Kidney glomerular epithelial cell (primary cell): Measurements from ENCODE around the gene THSD4.
"Not testable (repeated sequence)": the region's sequence is repeated elsewhere in the genome, so short reads cannot be mapped to it uniquely, and the experiment has no call there.

Experiments
- DNase-seq: peaks from one replicate; lab custom pipeline; 2025; lab: John Stamatoyannopoulos, UW

Gene THSD4

DNA sequence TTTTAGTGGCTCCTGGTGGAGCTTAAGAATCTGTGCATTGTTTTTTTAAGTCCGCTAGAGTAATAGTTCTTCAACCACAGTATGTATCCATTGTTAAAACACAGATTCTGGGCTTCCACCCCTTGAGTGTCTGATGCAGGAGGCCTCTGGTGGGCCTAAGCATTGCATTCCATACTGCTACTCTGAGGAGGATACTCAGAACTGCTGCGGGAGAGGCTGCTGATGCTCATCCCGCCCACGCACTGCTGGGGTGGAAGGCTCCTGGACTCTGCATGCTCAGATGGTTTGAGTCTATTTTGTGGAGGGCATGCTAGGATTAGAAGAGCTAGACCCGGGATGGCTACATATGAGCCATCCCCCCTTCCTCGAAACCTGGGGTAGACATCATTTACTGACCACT, 74.4 kb downstream of the THSD4 start:
- DNase-seq = no peak

DNA sequence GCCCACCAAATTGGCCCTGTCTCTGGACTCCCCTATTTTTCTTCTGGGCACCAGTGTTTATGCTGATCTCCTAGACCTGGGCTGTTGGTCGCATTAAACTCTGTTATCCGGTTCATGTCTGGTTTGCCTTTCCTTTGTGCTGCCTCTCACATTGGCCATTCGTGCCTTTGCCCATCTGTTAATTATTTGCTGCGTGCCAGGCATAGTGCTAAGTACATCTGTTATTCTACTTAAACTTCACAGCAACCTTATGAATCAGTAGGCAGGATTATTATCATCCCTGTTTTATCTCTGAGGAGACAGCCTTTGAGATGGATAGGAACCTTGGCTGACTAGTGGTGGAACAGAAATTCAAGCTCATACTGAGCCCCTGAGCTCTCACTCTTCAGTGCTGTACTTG, 76.0 kb downstream of the THSD4 start:
- no peak for DNase-seq

DNA sequence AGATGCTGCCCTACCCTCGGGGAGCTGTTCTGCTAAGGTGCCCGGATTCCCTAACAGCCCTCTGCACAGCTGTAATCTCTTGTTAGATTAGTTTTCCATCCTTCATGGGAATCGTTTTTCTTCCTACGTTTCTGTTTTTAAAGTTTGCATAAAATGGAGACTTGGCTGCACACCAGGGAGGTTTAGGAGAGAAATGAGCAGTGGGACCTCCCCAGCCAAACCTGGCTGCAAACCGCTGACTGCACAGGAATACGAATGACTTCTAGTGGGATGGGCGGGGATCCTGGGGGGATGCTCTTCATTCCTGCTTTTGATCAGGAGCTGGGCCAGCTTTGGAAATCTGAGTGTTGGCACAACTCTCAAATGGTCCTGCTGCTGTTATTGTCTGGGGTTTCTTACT, 77.5 kb downstream of the THSD4 start:
- DNase-seq = no peak

DNA sequence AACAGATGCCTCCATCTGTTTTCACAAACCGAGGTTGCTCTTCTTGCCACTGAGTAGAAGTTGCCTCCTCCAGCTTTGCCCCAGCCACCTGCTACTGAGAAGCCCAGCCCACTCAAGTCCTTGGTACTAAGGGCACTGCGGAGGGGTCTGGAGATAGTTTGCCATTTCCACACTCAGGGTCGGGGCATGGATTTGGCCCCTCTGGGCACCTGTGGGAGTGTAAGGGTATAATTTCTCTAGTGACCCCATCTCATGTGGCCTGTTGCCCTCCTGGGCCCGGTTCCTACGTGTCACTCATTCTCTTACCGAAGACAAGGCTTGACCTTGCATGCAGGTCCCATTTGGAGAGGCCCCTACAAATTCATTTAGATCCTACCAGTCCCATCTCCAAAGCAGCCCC, 79.0 kb downstream of the THSD4 start:
- DNase-seq = no peak

DNA sequence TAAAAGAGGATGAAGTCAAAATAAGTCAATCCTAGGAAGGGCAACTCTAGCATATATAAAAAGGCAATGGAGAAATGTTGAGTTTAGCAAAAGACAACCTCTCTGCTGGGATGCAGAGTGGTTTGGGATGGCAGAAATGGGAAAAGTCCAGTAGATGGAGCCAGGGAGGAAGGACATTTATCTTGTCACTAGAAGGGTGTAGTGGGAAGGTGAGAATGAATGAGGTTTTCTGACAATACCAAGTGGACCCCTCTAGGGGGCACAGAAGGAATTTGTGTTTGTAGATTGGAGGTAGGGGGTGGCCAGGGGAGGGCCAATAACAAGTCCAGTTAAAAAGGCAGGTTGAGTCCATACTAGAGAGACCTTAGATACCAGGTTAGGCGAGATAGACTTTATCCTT, 80.0 kb downstream of the THSD4 start:
- no peak for DNase-seq

DNA sequence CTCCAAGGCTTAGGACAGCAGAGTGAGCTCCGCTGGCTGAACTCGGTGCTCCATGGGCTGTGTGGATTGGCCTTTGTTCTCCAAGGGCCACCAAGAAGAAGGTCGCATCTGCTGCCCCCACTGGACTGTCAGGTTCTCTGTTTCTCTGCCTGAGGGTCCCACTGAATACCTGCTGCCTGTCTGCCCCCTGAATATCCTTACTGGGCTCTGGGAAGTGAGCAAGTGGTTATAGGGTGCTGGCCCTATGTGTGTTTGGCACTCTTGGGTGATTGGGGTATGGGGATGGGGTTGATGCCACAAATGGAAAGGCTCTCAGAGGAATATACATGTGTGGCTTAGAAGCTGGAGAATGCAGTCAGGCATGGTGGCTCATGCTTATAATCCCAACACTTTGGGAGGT, 82.3 kb downstream of the THSD4 start:
- no peak for DNase-seq

DNA sequence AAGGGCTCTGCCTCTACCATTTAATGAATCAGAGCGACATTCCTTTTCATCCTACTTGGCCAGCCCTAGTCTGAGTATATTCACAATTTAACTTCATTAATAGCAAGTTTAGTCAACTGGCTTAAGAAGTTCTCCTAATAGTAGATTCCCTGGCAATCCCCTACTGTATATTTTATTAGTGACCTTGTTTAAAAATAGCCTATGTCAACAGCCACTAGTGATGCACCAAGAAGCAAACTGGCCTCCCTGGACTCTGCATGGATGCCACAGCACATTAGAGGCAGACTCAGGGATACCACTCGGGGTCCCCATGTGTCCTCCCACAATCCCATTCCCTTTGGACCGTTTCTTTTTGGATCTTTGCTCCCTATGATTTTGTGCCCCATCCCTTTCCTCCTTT, 83.6 kb downstream of the THSD4 start:
- DNase-seq = no peak

DNA sequence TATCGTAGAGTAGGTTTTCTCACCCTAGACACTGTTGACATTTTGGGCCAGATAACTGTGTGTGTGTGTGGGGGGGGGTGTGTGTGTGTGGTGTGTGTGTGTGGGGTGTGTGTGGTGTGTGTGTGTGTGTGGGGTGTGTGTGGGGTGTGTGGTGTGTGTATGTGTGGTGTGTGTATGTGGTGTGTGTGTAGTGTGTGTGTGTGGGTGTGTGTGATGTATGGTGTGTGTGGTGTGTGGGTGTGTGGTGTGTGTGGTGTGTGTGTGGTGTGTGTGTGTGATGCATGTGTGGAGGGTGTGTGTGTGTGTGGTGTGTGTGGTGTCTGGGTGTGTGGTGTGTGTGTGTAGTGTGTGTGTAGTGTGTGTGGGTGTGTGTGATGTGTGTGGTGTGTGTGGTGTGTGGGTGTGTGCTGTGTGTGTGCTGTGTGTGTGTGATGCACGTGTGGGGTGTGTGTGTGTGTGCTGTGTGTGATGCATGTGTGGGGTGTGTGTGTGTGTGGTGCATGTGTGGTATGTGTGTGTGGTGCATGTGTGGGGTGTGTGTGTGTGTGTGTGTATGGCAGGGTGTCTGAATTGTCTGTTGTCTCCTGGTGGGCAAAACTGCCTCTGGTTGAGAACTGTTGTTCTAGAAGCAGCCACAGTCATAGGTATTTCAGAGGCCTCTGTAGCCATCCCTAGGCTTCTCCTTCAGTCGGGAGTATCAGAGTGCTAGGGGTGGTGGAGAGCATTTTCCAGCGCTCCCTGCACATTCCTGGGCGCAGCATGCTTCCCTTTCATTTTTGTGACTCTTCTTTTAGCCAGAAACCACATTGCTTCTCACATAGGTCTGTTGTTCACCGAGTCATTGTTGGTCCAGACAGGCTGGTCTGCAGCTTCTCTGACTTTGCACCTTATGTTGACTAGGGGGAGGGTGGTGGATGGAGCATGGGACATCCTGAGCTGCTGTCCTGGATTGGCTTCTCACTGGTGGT, 84.4 kb downstream of the THSD4 start:
- no peak for DNase-seq

DNA sequence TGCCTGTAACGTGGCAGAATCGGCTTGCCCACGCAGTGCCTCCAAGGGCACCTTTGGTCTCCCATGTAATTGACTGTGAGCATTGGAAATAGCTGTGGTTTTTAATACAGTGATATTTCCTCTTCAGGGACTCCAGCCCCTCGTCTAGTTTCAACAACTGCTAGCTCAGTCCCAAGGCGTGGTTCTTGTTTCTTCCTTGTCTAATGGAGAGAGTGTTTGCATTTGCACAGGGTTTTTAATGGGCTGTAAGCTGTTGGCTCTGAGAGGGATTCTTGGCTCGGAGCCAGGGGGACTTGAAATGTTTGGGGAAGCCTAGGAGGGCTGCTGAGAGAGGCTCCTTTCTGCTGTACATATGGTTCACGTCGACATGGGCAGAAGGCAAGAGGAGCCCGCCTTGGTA, 86.2 kb downstream of the THSD4 start:
- DNase-seq = no peak

DNA sequence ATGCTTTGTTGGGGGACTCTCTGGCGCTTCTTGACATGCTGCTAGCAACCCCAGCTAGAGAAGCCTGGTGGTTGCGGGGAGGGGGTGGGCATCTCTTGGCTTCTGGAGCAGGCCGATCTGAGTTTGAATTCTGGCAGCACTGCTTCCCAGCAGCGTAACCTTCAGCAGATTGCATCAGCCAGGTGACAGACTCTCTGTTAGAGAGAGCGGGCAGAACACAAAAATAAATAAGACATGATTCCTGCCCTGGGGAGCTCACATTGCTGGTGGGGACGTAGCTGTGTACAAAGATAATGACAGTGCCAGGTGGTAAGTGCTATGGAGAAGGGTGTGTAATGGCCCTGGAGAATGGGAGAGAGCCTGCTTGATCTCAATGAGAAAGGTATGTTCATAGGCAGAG, 87.4 kb downstream of the THSD4 start:
- no peak for DNase-seq

DNA sequence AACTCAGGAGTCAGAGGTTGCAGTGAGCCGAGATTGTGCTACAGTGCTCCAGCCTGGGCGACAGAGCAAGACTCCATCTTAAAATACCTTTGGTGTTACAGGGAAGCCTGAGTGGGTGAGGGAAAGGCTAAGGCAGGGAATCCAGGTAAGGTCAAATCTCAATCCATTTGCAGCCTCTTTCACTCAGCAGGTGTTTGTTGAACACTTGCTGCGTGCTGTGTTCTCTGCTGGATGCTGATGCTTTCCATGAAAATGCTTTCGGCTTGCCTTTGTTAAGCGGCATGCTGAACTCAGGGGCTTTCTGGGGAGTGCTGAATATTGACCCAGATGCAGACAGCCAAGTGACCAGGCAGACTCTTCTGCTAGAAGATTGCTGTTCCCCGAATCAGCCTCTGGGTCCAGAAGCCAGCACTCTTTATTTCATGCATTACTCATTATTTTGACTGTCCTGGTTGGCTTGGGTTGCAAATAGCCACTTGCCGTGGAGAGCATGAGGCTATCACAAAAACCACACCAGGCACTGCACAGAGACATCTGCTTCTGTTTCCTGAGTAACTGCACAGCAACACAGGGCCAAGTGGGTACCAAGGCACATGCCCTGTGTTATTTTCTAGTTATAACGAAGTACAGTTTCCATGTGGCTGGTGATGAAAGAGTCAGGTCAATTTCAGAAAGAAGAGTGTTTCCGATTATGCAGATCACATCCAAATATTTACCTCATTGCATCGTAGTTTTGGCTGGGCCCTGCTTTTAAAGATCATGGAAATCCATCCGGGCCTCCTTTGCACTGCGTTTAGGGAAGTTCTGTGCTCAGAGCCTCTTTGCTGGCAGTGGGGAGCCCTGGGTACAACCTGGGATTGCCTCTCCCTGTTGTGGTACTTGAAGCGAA, 88.6 kb downstream of the THSD4 start:
- DNase-seq = no peak

DNA sequence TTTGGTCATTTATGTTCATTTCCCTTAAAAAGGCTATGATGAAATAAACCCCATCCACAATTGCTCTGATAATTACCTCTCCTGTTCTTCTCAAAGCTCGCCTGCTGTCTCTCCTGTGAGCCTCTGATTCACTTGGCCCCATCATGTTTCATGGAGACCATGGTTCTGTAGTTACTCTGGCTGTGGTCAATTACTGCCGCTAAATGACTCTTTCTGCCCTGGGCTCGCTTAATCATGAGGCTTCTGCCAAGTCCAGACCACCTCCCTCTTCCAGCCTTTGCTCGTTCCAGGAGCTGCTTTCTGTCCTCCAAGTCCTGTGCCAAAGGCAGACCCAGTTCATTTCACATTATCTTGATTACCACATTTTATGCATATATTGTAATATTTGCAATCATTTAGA, 91.9 kb downstream of the THSD4 start:
- DNase-seq = no peak

DNA sequence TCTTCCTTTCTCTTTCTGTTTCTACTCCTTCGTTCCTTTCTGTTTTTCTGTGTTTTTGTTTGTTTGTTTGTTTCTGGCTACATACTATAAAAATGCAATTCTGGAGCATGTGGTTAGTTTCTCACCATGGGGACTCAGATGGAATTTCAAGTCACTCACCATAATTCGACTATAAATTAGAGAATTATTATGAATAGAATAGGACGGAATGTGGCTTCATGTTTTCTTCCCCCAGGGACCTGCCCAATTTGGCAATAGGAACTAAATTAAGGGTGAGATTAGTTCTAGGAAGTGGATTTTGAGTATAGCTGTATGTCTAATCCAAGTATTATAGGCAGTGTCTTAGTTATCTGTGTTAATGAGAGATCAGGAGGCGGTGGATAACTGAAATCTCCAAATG, 96.9 kb downstream of the THSD4 start:
- DNase-seq = no peak

DNA sequence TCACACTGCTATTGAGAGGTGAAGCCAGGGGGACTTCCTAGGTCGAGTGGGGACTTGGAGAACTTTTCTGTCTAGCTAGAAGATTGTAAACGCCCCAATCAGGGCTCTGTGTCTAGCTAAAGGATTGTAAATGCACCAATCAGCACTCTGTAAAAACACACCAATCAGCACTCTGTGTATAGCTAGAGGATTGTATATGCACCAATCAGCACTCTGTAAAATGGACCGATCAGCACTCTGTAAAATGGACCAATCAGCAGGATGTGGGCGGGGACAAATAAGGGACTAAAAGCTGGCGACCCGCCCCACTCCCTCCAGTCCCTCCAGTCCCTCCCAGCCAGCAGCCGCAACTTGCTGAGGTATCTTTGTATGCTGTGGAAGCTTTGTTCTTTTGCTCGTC, 98.7 kb downstream of the THSD4 start:
- DNase-seq = not testable (repeated sequence)

DNA sequence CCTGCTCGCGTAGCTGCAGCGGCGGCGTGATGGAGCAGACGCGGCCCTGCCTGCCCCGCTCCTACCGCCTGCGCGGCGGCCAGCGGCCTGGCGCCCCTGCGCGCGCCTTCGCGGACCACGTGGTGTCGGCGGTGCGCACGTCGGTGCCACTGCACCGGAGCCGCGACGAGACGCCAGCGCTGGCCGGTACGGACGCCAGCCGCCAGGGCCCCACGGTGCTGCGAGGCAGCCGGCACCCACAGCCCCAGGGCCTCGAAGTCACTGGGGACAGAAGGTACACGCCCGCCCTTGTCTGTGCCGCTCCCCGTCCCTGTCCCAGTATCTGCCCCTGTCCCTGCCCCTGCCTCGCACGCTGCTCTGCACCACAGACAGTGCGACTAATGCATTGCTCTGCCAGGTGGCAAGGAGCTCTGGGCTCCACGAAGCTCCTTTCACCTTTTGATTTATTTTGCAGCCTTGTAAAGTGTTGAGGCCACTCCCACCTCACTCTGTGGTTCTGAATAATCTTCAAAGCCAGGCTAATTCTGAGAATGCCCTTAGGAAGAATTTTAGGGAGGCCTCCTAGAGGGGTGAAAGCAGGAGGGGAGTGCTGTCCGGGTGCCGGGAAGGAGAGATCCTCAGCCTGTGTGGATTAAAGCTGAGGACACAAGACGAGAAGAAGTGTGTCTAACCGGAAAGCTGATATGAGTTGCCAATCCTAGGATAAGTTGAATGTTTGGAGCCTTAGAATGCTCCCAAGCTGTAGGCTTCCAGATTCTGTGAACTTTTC, 100.0 kb downstream of the THSD4 start:
- DNase-seq = no peak

DNA sequence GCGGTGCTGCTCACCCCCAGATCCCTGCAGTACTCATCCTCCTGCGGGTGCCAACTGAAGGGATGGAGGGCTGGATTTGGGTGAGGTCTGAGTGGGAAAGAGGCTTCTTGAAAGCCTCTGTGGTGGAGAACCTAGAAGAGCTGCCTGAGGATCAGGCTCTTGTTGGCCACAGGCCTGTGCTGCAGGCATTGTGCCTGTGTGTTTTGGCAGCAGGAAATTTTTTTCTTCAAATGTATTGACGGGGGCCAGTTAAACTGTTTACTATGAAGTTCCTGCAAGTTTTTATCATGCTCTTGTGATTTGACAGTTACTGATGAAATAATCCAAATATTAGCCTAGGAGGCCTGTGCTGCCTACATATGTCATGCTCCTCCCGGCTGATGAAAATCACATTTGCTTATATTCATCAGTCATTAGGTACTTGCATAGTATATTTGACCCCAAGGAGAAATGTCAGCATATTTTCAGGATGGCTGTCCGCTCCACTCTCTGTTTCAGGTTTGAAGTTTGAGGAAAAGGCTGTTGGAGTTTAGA, 103.1 kb downstream of the THSD4 start:
- DNase-seq = no peak

DNA sequence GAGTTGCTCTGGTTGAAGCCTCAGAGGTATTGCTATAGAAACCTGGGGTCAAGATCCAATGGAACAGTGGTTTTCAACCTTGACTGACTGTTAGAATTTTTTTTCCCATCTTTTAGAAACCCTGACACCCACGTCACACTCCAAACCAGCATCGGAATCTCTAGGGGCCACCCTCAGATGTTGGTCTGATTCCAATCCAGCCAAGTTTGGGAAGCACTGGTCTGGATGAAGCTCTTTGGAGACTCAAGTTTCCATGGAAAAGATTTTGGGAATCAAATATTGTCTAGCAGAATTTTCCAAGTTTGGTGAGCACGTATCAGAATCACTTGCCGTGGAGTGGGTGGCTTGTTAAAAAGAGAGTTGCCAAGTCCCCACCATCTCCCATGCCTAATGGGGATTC, 103.8 kb downstream of the THSD4 start:
- no peak for DNase-seq

DNA sequence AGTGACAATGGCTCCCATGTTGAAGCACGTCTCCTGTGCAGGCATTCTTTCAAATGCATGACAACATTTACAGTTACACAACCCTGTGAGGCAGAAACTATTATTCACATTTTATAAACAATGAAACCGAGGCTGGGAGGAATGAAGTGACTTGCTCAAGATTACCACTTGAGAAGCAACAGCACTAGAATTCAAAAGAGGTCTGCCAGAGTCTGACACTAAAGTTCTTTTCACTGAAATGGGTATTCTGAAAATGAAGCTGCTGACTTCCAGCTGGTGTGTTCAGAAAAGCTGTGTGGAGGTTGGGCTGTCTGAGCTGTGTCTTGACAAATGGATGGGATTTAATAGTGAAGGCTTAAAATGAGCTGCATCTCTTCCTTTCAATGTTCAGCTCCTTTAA, 104.4 kb downstream of the THSD4 start:
- no peak for DNase-seq

DNA sequence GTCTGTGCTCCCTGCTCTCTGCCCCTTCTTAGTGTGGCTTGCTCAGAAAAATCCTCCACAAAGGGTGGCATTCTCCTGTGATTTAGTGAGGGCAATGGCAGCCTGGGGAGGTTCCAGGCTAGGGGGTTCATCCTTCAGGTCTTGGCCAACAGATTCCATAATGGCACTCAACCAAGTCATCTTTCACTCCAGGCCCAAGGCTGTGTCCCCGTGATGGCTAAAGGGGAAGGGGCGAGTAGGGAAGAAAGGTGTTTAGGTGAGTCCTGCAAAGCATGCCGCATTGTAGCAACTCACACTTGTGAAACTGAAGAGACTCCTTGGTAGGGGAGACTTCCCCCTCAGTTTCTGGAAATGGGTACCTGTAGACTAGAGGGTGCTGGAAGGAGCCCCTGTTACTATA, 105.6 kb downstream of the THSD4 start:
- no peak for DNase-seq

DNA sequence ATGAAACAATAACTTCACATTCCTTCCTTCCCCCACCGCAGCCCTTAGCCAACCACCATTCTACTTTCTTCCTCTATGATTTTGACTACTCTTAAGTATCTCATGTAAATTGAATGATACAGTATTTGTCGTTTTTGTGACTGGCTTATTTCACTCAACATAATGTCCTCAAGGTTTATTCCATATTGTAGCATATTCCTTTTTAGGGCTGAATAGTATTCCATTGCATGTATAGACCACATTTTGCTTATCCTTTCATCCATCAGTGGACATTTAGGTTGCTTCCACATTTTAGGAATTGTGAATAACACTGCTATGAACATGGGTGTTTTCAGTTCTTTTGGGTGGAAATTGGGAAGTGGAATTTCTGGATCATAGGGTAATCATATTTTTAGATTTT, 106.1 kb downstream of the THSD4 start:
- no peak for DNase-seq

DNA sequence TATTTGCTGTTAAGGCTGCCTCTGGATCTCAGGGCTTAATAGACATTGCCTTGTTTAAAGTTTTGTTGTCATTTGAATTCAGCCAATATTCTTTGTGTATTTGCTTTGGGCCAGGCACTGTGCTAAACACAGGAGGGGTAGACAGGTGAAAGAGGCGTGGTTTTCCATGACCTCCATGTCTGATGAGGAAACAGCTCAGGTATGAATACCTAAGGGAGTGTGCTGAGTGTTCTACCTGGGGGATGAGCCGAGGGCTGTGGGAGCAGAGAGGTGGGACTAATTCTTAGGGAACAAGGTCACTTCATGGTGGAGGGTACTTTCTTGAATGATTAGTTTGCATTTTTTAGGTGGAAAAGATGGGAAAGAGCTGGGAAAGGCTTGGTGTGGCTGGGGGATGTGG, 108.2 kb downstream of the THSD4 start:
- no peak for DNase-seq

DNA sequence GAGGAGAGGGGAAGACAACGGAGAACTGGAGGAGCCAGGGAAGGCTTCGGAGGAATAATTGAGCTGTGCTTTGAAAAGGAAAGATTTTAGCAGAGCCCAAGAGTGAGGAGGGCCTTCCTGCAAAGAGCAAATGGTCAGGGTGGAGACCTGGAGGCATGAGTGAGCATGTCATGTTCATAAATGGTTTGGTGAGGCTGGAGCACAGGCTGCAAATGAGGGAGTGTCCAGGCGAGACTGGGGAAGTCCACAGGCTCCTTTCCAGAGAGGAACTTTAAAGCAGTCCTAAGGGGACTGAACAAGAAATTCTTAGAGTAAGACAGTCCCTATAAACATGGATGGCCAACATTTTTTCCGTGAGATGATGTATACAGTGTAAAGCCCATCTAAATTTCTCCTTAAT, 108.8 kb downstream of the THSD4 start:
- no peak for DNase-seq
